GM23248 (cell line): Measurements from ENCODE around the gene FHOD3. TPM values are rescaled to one million over a fixed set of nuclear protein-coding genes. Genes with fewer than 3 reads are reported as not detected.
A peak's percentile ranks its signal among the peaks of the same experiment; 100 is the strongest.

ENCODE experiments used
- DNase-seq: peaks from one replicate; pipeline ENCODE4 v3.0.0-alpha.2; 2015
- H2AFZ ChIP-seq: fragments of 200-600 bp; sonication (generic); 2 replicates; pipeline ENCODE4 v1.6.1; 2016; ENCODE audit warnings: antibody characterized with exemption
- H3F3A ChIP-seq: fragments of 200-600 bp; sonication (generic); 2 replicates; pipeline ENCODE4 v1.6.1; 2016; ENCODE audit warnings: mild to moderate bottlenecking, antibody characterized with exemption, mixed run types; ENCODE audit not compliant: insufficient read depth
- H3K27ac ChIP-seq: fragments of 200-600 bp; sonication (generic); 2 replicates; pipeline ENCODE4 v1.5.1; 2016; ENCODE audit warnings: mild to moderate bottlenecking
- H3K27me3 ChIP-seq: fragments of 200-600 bp; sonication (generic); replicated peaks from 2 replicates; pipeline ENCODE4 v1.6.1; 2016; ENCODE audit warnings: mild to moderate bottlenecking; ENCODE audit not compliant: insufficient read depth
- H3K36me3 ChIP-seq: fragments of 200-600 bp; sonication (generic); 2 replicates; pipeline ENCODE4 v1.6.1; 2016; ENCODE audit warnings: low read depth, mild to moderate bottlenecking
- H3K4me1 ChIP-seq: fragments of 200-600 bp; sonication (generic); 2 replicates; pipeline ENCODE4 v1.6.1; 2016; ENCODE audit warnings: mild to moderate bottlenecking; ENCODE audit not compliant: insufficient read depth
- H3K4me2 ChIP-seq: fragments of 200-600 bp; sonication (generic); one replicate; pipeline ENCODE4 v1.6.1; 2016; ENCODE audit warnings: mild to moderate bottlenecking; ENCODE audit not compliant: unreplicated experiment
- H3K4me3 ChIP-seq: fragments of 200-600 bp; sonication (generic); 2 replicates; pipeline ENCODE4 v1.5.1; 2016; ENCODE audit warnings: mild to moderate bottlenecking
- H3K79me2 ChIP-seq: fragments of 200-600 bp; sonication (generic); 2 replicates; pipeline ENCODE4 v1.6.1; 2016; ENCODE audit warnings: mild to moderate bottlenecking; ENCODE audit not compliant: insufficient read depth
- H3K9ac ChIP-seq: fragments of 200-600 bp; sonication (generic); 2 replicates; pipeline ENCODE4 v1.6.1; 2016; ENCODE audit warnings: mild to moderate bottlenecking
- H3K9me2 ChIP-seq: fragments of 200-600 bp; sonication (generic); 2 replicates; pipeline ENCODE4 v1.6.1; 2016; ENCODE audit warnings: mixed run types, mild to moderate bottlenecking, moderate library complexity; ENCODE audit not compliant: insufficient read depth
- H3K9me3 ChIP-seq: fragments of 200-600 bp; sonication (generic); one replicate; pipeline ENCODE4 v1.6.1; 2017; ENCODE audit warnings: low read depth
- H4K20me1 ChIP-seq: fragments of 200-600 bp; sonication (generic); 2 replicates; pipeline ENCODE4 v1.6.0; 2016; ENCODE audit not compliant: insufficient read depth
- EZH2 ChIP-seq: fragments of 200-600 bp; sonication (generic); IDR thresholded peaks from 2 replicates; pipeline ENCODE4 v1.6.1; 2018; ENCODE audit warnings: antibody characterized with exemption, mild to moderate bottlenecking; ENCODE audit not compliant: insufficient read depth, poor library complexity, severe bottlenecking
- EZH2phosphoT487 ChIP-seq: fragments of 200-600 bp; sonication (generic); IDR thresholded peaks from 2 replicates; pipeline ENCODE4 v1.6.1; 2018; ENCODE audit warnings: antibody characterized with exemption, moderate library complexity, mild to moderate bottlenecking, low read depth; ENCODE audit not compliant: insufficient read depth
- WGBS, 2 experiments: methylation state at CpG; one replicate each; pipeline ENCODE4 v1.1.6; 2015 to 2017; ENCODE audit warnings: low lambda C conversion rate in 2 of 2, low coverage in 1 of 2; ENCODE audit errors: missing lambda C conversion rate in 2 of 2; 5-methylcytosine and 5-hydroxymethylcytosine counted together
- in situ Hi-C: fragments of 300-500 bp; cut with MboI; formaldehyde crosslinking; loops from 2 replicates; pipeline ENCODE4 v1.15.0; 2020
- polyA plus RNA-seq: library from polyadenylated mRNA; unstranded; fragments of >200 nt; fragmentation: Nextera tagmentation; extraction: Ambion mirVana; gene quantifications from 2 replicates; pipeline ENCODE4 v1.2.1, GENCODE V29; 2016
- total RNA-seq: library from RNA; depleted of rRNA; stranded (reverse); fragments of >200 nt; shearing (Covaris generic); gene quantifications from 2 replicates; pipeline ENCODE4 v1.2.3, GENCODE V29; 2014

The FHOD3 gene
- total and polyA plus RNA-seq, 2 experiments from 2014 or later = 1.6 to 10.1 TPM

GRCh38 chr18:36808681-36809080 is 511.2 kb downstream of the FHOD3 start:
- peak; percentile 83 for DNase-seq
- in situ Hi-C loops = no loop called here
- Histone ChIP-seq H3K36me3 (peaks cover 28% of the 10 kb centered on the region), H4K20me1 (no peaks in the 10 kb centered on the region), H3K9me3 (no peaks in the 10 kb centered on the region), H3K4me1 (peaks cover 44% of the 10 kb centered on the region), H3F3A (peaks cover 25% of the 10 kb centered on the region), H3K9ac (no peak overlapping the region; the same call in 1 of the 2 replicates), H3K27me3 (no peaks in the 10 kb centered on the region), H3K4me3 (no peak overlapping the region), H3K4me2 (peak overlapping the region; percentile 62), H3K27ac (peak overlapping the region; percentile 68), H2AFZ (no peak overlapping the region), H3K79me2 (no peaks in the 10 kb centered on the region), H3K9me2 (no peaks in the 10 kb centered on the region)
- WGBS, 2 experiments = 15 to 16% methylated on average over 2 of the region's 2 CpGs
- TF ChIP-seq EZH2 (no peak), EZH2phosphoT487 (no peak)

- 44 to 47% methylated on average over 6 of the region's 6 CpGs for WGBS, 2 experiments
- Histone ChIP-seq H3K27ac (peak overlapping the region; percentile 68; the same call in 1 of the 2 replicates), H3F3A (peaks cover 25% of the 10 kb centered on the region), H3K9me2 (no peaks in the 10 kb centered on the region), H3K27me3 (no peaks in the 10 kb centered on the region), H3K79me2 (no peaks in the 10 kb centered on the region), H2AFZ (no peak overlapping the region), H3K4me2 (peak overlapping the region; percentile 62), H3K9me3 (no peaks in the 10 kb centered on the region), H3K4me3 (no peak overlapping the region), H3K4me1 (peaks cover 44% of the 10 kb centered on the region), H3K9ac (no peak overlapping the region), H4K20me1 (no peaks in the 10 kb centered on the region), H3K36me3 (peaks cover 17% of the 10 kb centered on the region; the same call in 1 of the 2 replicates)
- in situ Hi-C loops = no loop called here
- TF ChIP-seq EZH2 (no peak), EZH2phosphoT487 (no peak)
- peak; percentile 83 for DNase-seq
Observed at GRCh38 chr18:36809590-36810381, 512.3 kb downstream of the FHOD3 start.

- Histone ChIP-seq H3F3A (peaks cover 25% of the 10 kb centered on the region), H3K9me2 (no peaks in the 10 kb centered on the region), H2AFZ (no peak overlapping the region), H3K9me3 (no peaks in the 10 kb centered on the region), H3K27ac (peak overlapping the region; percentile 51), H3K4me1 (peaks cover 44% of the 10 kb centered on the region), H3K79me2 (no peaks in the 10 kb centered on the region), H4K20me1 (no peaks in the 10 kb centered on the region), H3K9ac (peak overlapping the region; percentile 38; the same call in 1 of the 2 replicates), H3K36me3 (peaks cover 3% of the 10 kb centered on the region; the same call in 1 of the 2 replicates), H3K4me3 (no peak overlapping the region), H3K4me2 (peak overlapping the region; percentile 63), H3K27me3 (no peaks in the 10 kb centered on the region)
- in situ Hi-C loops = no loop called here
- TF ChIP-seq EZH2 (no peak), EZH2phosphoT487 (no peak)
- 40 to 43% methylated on average over 3 of the region's 3 CpGs for WGBS, 2 experiments
- DNase-seq = peak; percentile 58
Observed at GRCh38 chr18:36811430-36811829, 513.9 kb downstream of the FHOD3 start.

DNA sequence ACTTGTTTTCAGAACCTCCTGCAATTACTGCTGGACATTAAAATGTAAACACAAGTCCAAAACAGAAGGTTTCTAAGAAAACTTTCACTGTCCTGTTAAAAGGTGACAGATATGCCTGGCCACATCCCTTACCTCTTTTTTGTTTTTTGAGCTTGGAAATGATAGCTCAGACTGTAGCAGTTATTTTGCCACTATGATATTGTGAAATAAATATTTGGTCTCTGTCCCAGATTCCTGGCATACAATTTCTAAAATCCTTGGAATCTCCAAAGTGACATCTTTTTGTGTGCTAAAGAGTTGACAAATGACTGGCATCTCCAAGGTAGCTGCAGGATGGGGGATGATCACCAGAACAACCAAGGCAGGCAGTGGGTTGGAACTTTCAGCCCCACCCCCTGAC is 514.4 kb downstream of the FHOD3 start:
- Histone ChIP-seq H3F3A (peaks cover 25% of the 10 kb centered on the region), H3K27me3 (no peaks in the 10 kb centered on the region), H3K27ac (peak overlapping the region; percentile 51), H3K9me3 (no peaks in the 10 kb centered on the region), H3K36me3 (peaks cover 3% of the 10 kb centered on the region; the same call in 1 of the 2 replicates), H2AFZ (no peak overlapping the region), H4K20me1 (no peaks in the 10 kb centered on the region), H3K4me3 (no peak overlapping the region), H3K4me1 (peaks cover 44% of the 10 kb centered on the region), H3K9me2 (no peaks in the 10 kb centered on the region), H3K4me2 (peak overlapping the region; percentile 63), H3K79me2 (no peaks in the 10 kb centered on the region), H3K9ac (peak overlapping the region; percentile 38; the same call in 1 of the 2 replicates)
- no peak for TF ChIP-seq EZH2
- TF ChIP-seq EZH2phosphoT487 = no peak
- in situ Hi-C loops = no loop called here
- peak; percentile 30 for DNase-seq
